HTR-8/SVneo (cell line): Measurements from ENCODE around the gene NBEA.
"Not testable (repeated sequence)": the region's sequence is repeated elsewhere in the genome, so short reads cannot be mapped to it uniquely, and the experiment has no call there.

Source experiments
- DNase-seq: peaks from one replicate; pipeline ENCODE4 v3.0.0; 2011; ENCODE audit warnings: low spot score, mixed read lengths; ENCODE audit not compliant: insufficient read length
- FAIRE-seq: peaks from 2 replicates; lab custom pipeline; 2011; peaks lifted over from hg19 to GRCh38; lab: Jason Lieb, UNC

The NBEA gene

GRCh38 chr13:35055705-35056104 lies 113.6 kb downstream of the NBEA start:
- DNase-seq (no peak), FAIRE-seq (no peak)

- no peak for FAIRE-seq
- DNase-seq, result no peak
These were observed 115.8 kb downstream of the NBEA start for GRCh38 chr13:35057858-35058257.

GRCh38 chr13:35058585-35058984 lies 116.5 kb downstream of the NBEA start:
- DNase-seq, FAIRE-seq: not testable (repeated sequence)

- no peak for DNase-seq
- FAIRE-seq, result no peak
These were observed 144.6 kb downstream of the NBEA start for GRCh38 chr13:35086667-35087066.

GRCh38 chr13:35092251-35092650 lies 150.2 kb downstream of the NBEA start:
- DNase-seq, result no peak
- FAIRE-seq, result no peak

GRCh38 chr13:35092751-35093150 lies 150.7 kb downstream of the NBEA start:
- DNase-seq (no peak), FAIRE-seq (no peak)

- FAIRE-seq, result no peak
- DNase-seq, result no peak
These were observed 151.3 kb downstream of the NBEA start for GRCh38 chr13:35093356-35093755.

GRCh38 chr13:35106771-35107170 lies 164.7 kb downstream of the NBEA start:
- not testable (repeated sequence) for DNase-seq, FAIRE-seq

GRCh38 chr13:35107535-35107934 lies 165.5 kb downstream of the NBEA start:
- no peak for FAIRE-seq

GRCh38 chr13:35113612-35114011 lies 171.5 kb downstream of the NBEA start:
- not testable (repeated sequence) for DNase-seq, FAIRE-seq

More at GRCh38 chr13:35107535-35107934, 165.5 kb downstream of the NBEA start:
- no peak for DNase-seq

- no peak for FAIRE-seq
- DNase-seq, result no peak
These were observed 185.4 kb downstream of the NBEA start for GRCh38 chr13:35127466-35127865.

- DNase-seq (no peak), FAIRE-seq (no peak)
These were observed 187.4 kb downstream of the NBEA start for GRCh38 chr13:35129500-35129899.

- DNase-seq (no peak), FAIRE-seq (no peak)
These were observed 189.4 kb downstream of the NBEA start for GRCh38 chr13:35131471-35131870.

GRCh38 chr13:35136585-35136984 lies 194.5 kb downstream of the NBEA start:
- FAIRE-seq, result no peak

GRCh38 chr13:35139591-35139990 lies 197.5 kb downstream of the NBEA start:
- FAIRE-seq (no peak), DNase-seq (peak; percentile 6)

More at GRCh38 chr13:35136585-35136984, 194.5 kb downstream of the NBEA start:
- DNase-seq, result no peak

GRCh38 chr13:35140321-35140720 lies 198.3 kb downstream of the NBEA start:
- no peak for DNase-seq
- no peak for FAIRE-seq

GRCh38 chr13:35140831-35141230 lies 198.8 kb downstream of the NBEA start:
- FAIRE-seq (no peak), DNase-seq (no peak)

GRCh38 chr13:35143123-35143522 lies 201.1 kb downstream of the NBEA start:
- FAIRE-seq, result no peak
- no peak for DNase-seq

GRCh38 chr13:35144166-35144890 lies 202.3 kb downstream of the NBEA start:
- DNase-seq (no peak), FAIRE-seq (no peak)

- no peak for FAIRE-seq
These were observed 204.6 kb downstream of the NBEA start for GRCh38 chr13:35146686-35147085.

GRCh38 chr13:35157143-35157755 lies 215.2 kb downstream of the NBEA start:
- FAIRE-seq, result no peak
- DNase-seq, result peak; percentile 22

More at GRCh38 chr13:35146686-35147085, 204.6 kb downstream of the NBEA start:
- DNase-seq, result no peak

GRCh38 chr13:35159041-35159440 lies 217.0 kb downstream of the NBEA start:
- FAIRE-seq, result no peak

More at GRCh38 chr13:35159041-35159440, 217.0 kb downstream of the NBEA start:
- DNase-seq, result no peak
